ENCODE data around the gene COL12A1. TPM values are rescaled to one million over a fixed set of nuclear protein-coding genes. Genes with fewer than 3 reads are reported as not detected.

The COL12A1 gene
- total RNA-seq, 1 donor from 2014 or later = 17.7 TPM

DNA sequence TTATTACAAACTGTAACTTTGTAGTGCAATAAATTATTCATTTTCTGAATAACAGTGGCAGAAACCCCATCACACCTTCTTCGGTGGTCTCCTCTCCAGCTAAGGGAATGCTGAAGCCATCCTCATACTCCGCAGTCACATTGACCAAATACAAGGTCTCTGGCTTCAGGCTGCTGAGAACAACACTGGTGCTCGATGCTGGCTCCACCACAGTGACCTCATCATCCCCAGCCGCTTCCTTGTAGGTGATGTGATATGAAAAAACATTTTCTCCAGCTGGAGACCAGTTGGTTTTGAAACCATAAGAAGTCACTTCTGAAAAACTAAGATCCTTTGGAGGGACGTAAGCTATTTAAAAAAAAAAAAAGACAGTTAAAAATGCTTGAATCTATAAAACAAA, 25.0 kb downstream of the COL12A1 start:
- DNase-seq (ENCODE audit: low read depth) = no peak

DNA sequence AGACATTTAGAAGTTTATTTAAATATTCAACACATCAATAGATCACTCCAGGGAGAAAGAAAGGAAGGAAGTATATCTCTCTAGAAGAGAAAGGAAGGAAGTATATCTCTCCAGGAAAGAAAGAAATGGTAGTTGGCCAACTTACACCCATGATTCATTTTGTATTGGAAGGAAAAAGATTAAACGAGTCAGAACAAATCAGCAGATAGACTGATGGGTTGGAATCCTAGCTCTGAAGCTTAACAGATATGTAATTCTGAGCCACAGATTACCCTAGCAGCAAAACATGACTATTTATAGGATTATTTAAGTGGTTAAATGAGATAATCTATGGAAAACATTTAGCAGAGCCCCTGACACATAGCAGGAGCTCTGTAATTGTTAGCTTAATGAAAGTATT, 27.1 kb downstream of the COL12A1 start:
- no peak for DNase-seq (ENCODE audit: low read depth)

DNA sequence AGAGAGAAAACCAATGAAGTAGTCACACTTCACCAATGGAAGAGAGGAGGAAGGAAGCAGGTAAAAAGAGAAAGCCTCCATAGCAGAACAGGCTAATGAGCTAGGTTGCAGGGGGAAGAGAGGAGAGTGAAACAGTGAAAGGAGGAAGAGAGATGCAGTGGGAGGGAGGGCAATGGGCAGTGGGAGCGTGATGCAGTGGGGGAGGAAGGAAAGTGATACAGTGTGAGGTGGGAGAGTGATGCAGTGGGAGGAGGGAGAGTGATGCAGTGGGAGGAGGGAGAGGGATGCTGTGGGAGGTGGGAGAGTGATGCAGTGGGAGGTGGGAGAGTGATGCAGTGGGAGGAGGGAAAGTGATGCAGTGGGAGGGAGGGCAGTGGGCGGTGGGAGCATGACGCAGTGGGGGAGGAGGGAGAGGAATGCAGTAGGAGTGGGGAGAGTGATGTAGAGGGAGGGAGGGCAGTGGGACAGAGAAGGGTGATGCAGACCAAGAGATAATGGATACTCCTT, 29.7 kb downstream of the COL12A1 start:
- DNase-seq (ENCODE audit: low read depth) = no peak

DNA sequence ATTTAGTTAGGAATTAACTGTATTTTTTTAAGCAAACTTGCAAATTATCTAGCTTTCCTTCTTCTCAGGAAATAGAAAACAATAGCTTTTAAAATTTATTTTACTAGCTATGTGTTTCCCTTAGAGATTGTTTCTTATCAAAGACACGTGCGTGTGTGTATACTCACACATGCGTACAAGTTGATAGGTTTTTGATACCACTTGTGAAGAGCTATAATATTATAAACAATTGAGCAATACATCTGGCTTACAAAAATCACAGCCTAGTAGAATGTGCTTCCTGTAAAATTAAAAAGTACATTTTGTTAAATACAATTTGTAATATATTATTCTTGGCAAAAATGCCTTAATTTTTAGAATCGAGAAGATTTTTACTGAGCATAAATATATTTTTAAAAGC, 33.9 kb downstream of the COL12A1 start:
- no peak for DNase-seq (ENCODE audit: low read depth)

DNA sequence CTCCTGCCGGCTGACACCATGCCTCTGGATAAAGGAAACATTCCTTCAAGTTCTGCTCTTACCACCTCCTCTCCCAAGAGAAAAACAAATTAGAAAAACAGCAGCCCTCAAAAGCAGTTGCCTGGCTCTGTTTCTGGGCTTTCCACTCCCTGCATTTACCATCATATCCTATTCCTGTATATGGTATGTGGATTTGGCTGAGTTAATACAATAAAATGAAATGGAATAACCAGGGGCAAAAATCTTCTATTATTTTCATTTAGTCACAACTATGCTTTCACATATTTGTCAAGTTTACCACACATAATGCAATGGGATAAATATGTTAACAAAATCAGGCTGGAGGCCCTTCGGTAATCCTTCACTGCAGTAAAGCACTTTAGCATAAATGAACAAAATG, 34.3 kb downstream of the COL12A1 start:
- no peak for DNase-seq (ENCODE audit: low read depth)

DNA sequence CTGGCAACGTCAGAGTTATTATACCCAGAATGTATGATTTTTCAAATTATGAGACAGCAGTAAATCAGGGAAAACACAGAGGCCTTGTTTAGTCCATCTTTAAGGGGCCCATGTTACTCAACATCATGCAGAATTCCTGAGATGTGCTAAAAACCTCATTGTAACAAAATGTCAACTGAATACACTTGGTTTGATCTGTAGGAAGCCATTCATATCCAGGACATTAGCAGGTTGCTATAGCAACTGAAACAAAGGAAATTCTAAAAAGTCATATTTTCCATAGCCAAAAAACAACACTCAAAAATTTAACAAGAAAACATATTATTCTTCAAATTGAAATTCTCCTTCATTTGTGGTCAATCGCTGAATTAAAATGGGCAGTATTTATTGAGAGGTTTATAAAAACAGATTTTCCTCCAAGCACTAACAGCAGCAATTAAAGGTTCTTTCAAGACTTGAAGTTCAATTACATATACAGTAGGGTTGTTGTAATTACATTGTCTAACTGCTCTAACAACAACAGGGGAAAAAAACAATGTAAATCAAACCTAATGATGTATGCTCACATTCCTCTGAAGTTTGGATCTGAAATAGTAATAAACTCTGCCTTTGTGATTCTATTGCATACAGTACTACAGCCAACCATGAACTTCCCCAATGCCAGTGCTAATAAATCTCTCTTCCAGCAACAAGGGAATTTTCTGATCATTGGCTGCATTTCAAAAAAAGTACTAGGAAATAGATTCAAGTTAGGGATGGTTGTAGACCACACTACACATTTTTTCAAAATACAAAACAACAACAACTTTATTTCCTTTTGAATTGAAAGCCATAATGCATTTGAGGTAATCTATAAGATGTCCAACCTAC, 34.9 kb downstream of the COL12A1 start:
- DNase-seq (ENCODE audit: low read depth) = no peak

DNA sequence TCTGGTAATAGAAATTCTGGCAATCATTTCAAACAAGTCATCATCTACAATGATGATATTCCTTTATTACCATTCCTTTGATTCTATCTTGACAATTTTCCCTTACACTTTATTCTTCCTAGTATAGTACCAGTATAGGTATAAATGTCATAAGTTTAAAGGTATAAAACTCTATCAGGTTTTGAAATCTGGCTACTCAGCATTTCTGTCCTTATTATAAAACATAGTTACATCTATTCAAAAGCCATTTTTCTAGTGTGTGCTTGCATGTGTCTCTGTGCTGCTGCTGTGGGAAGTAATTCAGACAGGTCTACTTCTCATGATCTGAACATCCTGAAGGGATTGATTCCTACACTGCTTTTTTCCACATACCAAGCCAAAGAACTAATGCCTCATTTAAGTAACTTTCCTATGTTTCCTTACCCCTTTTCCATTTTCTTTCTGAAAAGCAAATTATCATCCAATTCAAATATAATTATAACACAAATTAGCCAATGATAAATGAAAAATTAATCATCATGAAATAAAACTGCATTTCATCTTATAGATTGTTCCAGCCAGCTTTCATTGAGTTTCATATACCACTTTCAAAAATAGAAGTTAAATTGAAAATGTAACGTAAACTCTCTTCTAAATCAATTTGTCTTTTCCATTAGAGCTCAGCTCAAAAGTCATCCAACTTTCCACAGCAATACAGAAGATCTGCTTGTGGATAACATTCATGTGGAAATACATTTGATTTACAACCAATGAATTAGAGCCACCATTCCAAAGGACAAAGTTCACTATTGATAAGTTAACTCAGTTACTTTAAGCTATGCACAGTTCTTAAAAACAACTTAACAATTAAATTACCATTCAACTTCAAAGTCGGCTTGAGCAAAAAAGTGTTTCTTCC, 35.9 kb downstream of the COL12A1 start:
- DNase-seq (ENCODE audit: low read depth) = no peak

DNA sequence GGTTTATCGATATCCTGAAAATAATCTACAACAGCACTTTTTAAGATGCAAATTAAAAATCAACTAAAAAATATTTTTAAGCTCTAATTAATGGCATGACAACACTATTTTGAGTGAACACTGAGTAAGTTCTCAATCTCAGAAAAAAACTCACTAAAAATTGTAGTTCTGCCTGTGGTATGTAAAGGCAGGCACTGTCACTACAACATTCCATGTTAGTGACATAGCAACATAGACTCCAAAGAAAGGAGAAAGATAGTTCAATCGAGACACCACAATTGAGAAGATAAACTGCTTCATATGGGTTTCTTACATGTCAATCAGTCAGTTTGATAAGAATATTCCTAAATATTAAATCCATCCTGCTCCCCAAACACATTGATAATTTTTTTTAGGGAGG, 38.0 kb downstream of the COL12A1 start:
- DNase-seq (ENCODE audit: low read depth) = no peak

DNA sequence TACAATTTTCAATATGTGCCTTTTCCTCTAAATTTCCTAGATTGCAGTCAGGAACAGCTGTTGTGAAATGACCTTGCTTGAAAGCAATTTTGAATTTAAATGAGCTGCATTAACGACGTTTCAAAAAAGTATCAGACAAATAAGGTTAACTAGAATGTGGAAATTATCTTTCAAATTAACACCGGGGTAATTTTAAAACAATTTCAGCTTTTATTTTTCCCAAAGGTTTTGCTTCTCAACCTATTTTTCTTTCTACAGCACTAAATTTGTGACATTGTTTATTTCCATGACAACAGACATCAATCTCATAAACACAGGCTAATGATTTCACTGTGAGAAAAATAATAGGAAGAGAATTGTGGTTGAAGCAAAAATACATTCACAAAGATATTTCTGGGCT, 38.5 kb downstream of the COL12A1 start:
- peak; percentile 24 for DNase-seq (ENCODE audit: low read depth)

DNA sequence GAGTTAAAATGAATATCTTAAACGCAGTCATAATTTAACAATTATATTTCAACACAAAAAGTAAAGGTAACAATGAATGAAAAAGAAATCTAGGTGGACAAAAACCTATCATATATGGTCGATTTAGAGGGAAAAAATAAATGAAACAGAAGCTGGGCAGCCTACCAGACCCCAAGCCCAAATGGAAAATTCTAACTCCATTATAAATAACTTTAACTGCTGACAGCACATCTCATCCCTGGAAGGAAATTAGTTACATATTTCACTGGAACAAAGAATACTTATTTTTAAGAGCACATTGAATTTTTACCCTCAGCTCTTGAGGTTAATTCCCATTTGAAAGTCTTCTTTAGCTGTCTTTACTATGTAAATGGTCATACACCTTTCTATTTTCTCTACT, 39.1 kb downstream of the COL12A1 start:
- DNase-seq (ENCODE audit: low read depth) = no peak

DNA sequence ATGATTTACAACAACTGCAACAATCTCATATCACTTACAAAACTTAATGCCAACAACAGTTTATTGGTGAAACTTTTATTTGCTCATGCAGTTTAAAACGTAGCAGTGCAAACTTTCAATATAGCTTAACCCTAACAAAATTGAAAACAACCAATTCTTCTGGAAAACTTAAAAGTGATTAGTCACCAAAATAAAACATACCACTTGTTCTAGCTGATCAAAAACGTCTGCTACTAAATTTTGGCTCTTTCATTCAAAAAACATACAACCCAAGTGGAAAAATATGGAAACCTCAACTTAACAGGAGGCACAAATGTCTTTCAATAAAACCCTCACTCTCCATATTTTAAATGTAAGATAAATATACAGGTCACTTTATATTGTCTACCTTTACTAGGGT, 39.6 kb downstream of the COL12A1 start:
- DNase-seq (ENCODE audit: low read depth) = no peak

DNA sequence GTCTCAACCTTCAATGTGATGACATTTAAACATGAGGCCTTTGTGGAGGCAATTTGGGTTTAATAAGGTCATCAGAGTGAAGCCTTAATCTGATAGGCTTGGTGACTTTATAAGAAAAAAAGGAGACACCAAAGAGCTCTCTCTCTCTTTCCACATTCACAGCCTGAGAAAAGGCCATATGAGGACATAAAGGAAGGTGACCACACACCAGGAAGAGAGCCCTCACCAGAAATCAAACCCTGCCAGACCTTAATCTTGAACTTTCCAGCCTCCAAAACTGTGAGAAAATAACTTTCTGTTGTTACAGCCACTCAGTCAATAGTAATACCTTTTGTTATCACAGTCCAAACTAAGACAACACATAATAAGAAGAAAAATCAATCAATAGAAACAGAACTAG, 47.7 kb downstream of the COL12A1 start:
- DNase-seq (ENCODE audit: low read depth) = no peak

DNA sequence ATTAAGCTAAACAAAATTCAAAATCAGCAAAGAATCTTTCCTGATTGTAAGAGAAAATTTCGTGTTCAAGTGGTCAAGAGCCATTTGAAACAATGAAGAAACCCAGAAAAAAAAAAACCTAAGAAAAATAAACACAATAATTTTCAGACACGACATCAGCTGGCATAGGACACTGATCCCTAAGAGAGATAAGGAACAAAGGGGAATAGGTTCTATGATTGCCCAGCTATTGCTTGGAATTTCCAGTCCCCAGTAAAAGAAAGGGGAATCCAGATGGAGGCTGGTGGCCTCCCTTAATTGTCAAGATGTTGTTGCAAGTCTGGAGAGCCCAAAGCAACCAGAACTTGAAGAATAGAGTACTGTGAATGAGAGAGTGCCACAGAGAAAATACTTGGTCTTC, 48.5 kb downstream of the COL12A1 start:
- no peak for DNase-seq (ENCODE audit: low read depth)

DNA sequence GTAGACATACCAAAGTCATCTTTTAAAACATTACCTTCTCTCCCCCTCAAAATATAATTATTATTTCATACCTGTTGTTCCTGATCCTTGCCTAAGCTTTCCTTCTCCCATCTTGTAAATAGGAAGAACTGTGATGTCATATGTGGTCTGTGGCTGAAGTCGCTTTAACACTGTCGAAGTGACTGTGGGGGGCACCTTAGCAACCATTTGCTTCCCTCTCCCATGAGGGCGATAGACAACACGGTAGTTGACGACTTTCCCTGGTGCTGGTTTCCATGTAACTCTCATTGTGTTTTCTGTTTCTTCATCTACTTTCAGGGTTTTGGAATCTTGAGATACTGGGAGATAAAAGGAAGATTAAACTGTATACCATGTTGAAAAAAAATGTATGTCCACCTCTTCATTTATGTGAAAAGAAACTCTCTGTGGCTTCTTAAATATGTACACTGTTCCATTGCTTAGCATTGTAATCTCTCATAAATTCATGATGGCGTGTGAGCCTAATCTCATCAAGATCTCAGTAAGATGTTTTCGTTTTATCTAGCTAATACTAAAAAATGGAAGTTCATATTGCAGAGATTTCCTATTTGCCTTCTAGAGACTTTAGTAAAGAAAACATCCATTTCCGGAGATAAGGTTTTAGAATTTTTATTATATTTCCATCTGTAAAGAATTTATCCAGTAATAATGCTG, 49.5 kb downstream of the COL12A1 start:
- DNase-seq (ENCODE audit: low read depth) = no peak

DNA sequence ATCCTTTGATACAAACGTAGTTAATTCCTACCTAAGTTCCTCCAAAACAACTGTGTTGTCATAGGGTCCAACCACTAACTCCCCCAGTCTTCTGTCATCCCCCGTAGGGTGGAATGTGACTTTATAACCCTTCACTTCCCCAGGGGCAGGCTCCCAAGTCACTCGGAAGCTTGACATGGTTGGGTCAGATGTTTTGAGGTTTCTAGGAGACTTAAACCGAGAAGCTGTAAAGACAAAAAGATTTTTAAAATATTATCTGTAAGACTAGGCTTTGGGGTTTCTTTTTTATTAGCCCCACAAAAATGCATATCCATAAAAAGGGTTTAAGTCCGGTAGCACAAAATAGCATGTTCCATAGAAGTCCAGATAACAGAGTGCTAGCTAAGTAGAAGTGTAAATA, 50.2 kb downstream of the COL12A1 start:
- DNase-seq (ENCODE audit: low read depth) = peak; percentile 37

DNA sequence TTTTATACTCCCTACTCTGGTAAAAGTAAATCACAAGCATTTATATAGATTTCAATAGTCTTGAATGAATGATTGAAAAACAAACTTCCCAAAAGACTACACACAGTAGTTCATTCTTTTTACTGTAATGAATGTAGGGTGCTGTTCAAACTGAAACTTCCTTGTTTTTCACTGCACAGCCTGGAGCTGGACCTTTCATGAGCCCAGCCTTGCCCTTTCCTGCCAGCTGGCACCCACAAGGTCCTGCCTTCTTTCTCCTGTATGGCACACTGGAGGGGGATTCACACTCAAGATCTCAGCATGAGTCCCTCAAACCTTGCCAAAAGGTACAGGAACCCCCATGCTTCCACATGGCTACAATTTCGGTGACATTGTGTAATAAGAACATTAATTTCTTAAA, 50.9 kb downstream of the COL12A1 start:
- no peak for DNase-seq (ENCODE audit: low read depth)

DNA sequence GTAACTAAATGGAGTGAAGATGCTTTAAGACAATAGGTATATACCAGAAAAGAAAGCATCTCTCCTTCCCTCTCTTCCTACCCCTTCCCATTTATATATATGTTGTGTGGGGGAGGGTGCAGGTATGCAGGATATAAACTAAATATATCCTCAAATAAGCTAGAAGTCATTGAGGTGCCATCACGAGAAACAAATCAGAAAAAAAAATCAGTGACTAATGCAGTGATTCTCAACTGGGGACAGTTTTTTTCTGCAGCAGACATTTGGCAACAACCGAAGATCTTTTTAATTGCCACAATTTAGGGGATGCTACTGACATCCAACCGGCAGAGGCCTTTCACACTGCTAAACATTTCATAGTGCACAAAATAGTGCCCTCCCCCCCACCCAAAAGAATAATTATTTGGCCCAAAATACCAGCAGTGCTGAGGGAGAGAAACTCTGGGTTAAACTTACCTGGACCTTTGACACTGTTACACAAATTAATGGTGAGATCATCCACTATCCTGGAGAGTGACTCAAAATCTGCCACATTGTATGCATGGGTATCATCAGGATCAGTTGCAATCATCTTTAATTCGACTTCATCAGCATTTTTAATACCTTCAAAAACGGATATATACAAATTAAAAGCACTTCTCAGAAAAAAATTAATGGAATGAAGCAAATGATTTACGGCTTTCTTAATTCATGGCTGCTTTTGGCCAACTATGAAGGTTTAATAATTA, 55.0 kb downstream of the COL12A1 start:
- DNase-seq (ENCODE audit: low read depth) = no peak

DNA sequence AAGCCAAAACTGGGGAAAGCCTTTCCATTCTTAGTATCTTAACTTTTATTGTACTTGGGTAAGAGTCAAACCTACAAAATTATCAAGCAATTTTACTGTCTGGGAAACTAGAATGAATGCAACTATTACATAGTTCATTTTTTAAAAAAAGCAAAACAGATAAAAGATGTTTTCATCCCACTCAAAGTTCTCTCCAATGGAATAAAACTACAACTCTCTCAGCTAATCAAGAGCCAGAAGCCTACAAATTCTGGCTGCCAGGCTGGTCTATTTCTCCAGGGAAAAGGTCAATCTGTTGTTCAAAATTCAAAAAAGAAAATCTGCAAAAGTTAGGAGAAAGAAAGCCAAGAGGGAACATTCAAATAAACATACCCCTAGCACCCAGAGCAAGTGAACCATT, 56.2 kb downstream of the COL12A1 start:
- no peak for DNase-seq (ENCODE audit: low read depth)

DNA sequence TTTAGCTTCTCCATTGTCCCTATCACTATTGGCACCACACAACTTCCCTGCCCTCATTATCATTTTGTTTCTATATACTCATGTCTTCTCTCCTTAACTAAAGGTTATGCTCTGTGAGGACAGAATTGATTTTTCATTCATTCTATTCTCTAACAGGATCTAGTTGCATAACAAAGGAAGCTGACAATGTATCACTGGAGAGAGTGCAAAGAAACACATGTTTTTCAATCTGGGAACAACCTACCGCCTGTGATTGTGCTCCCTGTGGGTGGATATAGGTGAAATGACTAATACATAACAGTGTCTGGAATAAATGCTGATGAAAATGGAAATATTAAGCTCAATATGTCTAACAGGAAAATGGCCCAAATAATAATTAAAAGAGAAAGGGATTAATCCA, 56.6 kb downstream of the COL12A1 start:
- no peak for DNase-seq (ENCODE audit: low read depth)

DNA sequence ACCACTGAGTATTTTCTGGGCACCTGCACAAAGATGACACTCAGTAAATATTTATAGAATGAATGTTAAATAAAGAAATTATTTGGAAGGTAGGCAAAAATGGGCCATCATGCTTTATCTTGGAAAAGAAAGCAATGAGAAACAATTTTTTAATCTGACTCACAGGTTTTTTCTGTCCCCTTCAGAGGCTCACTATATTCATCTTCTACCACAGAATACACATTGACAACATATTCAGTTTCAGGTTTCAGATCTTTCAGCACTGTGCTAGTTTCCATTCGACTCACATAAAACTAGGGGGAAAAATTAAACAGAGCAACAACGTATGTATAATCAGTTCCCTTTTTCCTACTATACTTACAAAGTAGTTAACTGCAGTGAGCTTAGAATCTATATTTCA, 58.3 kb downstream of the COL12A1 start:
- peak; percentile 44 for DNase-seq (ENCODE audit: low read depth)

DNA sequence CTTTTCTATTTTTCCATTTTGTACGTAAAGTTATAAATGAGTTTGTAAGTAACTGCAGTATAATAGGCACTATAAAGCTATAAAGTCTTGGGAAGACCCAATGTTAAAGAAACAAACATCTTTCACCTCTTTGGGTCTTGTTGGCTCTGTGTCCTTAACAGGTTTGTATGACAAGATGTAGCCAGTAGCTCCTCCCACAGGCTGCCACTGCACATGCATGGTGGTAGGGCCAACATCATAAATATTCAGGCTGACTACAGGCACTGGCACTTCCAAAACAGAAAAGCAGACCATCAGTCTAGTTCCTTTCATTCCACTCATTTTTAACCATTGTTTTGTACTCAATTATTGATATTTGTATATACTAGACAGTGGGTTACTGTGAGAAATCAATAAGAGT, 59.9 kb downstream of the COL12A1 start:
- no peak for DNase-seq (ENCODE audit: low read depth)

All from myocyte (in vitro differentiated cells).